ENCODE data around the gene KCNE1. TPM values are rescaled to one million over a fixed set of nuclear protein-coding genes. Genes with fewer than 3 reads are reported as not detected.

KCNE1 gene
- total RNA-seq (2016; rRNA removed; fragmentation: Illumina TruSeq; extraction: Trizol) = 0.35 TPM in 1 of 2 replicates, not detected in the other
- not detected in 2 replicates for total RNA-seq (2016; cell fraction: cytosol; rRNA removed; fragmentation: Illumina TruSeq; extraction: Trizol; ENCODE audit: low read depth)
- 0.22 TPM in 1 of 2 replicates, not detected in the other for total RNA-seq (2016; cell fraction: insoluble cytoplasmic fraction; rRNA removed; fragmentation: Illumina TruSeq; extraction: Trizol)
- total RNA-seq (2016; cell fraction: membrane; rRNA removed; fragmentation: Illumina TruSeq; extraction: Trizol) = not detected in 2 replicates
- 0.50 and 0.84 TPM in 2 replicates for total RNA-seq (2016; cell fraction: nucleus; rRNA removed; fragmentation: Illumina TruSeq; extraction: Trizol)
- not detected in 2 replicates for polyA plus RNA-seq (2011; rRNA removed)
- not detected in 2 replicates for polyA plus RNA-seq (2011; cell fraction: cytosol; rRNA removed)
- polyA plus RNA-seq (2011; cell fraction: nucleus; rRNA removed) = 0.16 and 0.17 TPM in 2 replicates
- not detected in 2 replicates for polyA plus RNA-seq (2012)
- not detected in 2 replicates for polyA plus RNA-seq (2016; cell fraction: cytosol; fragmentation: Illumina TruSeq; extraction: Trizol; ENCODE audit: low read depth)
- not detected in 2 replicates for polyA plus RNA-seq (2016; cell fraction: insoluble cytoplasmic fraction; fragmentation: Illumina TruSeq; extraction: Trizol; ENCODE audit: low read depth)
- not detected in 2 replicates for polyA plus RNA-seq (2016; cell fraction: membrane; fragmentation: Illumina TruSeq; extraction: Trizol; ENCODE audit: low read depth)
- polyA plus RNA-seq (2016; cell fraction: nucleus; fragmentation: Illumina TruSeq; extraction: Trizol; ENCODE audit: insufficient read depth, low read depth) = not detected in 2 replicates
- not detected in 2 replicates for polyA minus RNA-seq (2011; rRNA and poly(A)+ RNA removed; ENCODE audit: low replicate concordance)
- not detected in 2 replicates for polyA minus RNA-seq (2011; cell fraction: cytosol; rRNA and poly(A)+ RNA removed)
- 1.1 and 1.4 TPM in 2 replicates for polyA minus RNA-seq (2011; cell fraction: nucleus; rRNA and poly(A)+ RNA removed)
- percentile 23 among the genes with signal in this experiment for Bru-seq, nascent RNA
- BruChase-seq, experiment 1, labeled RNA remaining after a 6-hour chase = percentile 24 among the genes with signal in this experiment
- BruChase-seq, experiment 2, labeled RNA remaining after a 2-hour chase = percentile 20 among the genes with signal in this experiment
- long read RNA-seq, experiment 1 = 0 reads
- long read RNA-seq, experiment 2 = 0 reads

DNA sequence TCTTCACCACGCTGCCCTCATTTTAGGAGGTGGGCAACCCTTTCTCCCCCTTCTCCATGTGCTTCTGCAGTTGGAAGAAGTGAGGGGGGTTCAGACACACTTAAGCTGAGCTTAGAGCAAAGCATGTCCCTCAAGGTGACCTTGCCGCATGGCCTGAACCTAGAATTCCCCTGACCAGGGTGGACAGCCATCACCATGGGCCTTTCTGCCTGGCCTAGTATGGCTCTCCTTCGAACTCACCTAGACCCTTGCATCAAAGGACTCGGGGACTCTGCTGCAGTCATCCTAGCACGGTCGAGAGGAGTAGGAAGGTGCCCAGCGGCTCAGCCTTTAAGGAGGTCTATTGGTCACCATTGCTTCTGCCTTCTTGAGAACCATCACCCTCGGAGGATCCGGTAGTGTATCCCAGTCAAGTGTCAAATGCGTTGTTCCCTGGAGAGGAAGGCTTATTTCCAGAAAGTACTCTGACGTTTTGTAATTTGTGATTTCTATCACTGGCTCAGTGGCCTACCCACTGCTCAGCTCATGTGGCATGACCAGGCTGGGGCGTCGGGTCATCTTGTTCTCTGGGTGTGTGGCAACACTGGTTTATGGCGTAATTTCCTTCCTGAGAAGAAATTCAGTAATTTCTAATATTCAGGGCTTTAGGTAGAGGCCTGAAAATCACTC, at the start of gene KCNE1:
Gene KCNE1, minus strand, starts transcription at position 424 of the 669 bp plus-strand sequence. CDS start 62,576 bp downstream, outside the sequence.
- H3K27ac ChIP-seq (ENCODE audit: extremely low read length, insufficient read depth, low read length) = no peak within 1 kb of the TSS
- no peak within 1 kb of the TSS for H3K4me3 ChIP-seq (replicated peaks in 1 of 3; ENCODE audit: insufficient read depth in 1 of 3, low read depth in 2 of 3, low read length in 3 of 3)
- DNase-seq (ENCODE audit: low spot score) = no peak
- ATAC-seq = no peak
- no peaks in the 10 kb centered on the region for H3K9me3 ChIP-seq (ENCODE audit: low read length)
- BruUV-seq (replicated peaks) = no TSS peak
- H4K20me1 ChIP-seq (ENCODE audit: insufficient read depth, low read length) = no peaks in the 10 kb centered on the region
- ChIA-PET POLR2A (interaction anchor here (1.9 kb wide), 1 partner anchor 33 kb away, joined by 12 read pairs; no protein-coding TSS in a partner anchor), CTCF (ENCODE audit: low intra/inter-chr PET ratio, low total read pairs) (interaction anchor here (0.9 to 3.5 kb wide), 5 partner anchors 31 to 150 kb away, joined by 3 to 50 read pairs (median 3); no protein-coding TSS in a partner anchor)
- peaks cover 6% of the 10 kb centered on the region; the same call in 1 of the 2 replicates for H3K4me1 ChIP-seq (ENCODE audit: insufficient read depth, low read length)
- H3K9ac ChIP-seq (ENCODE audit: insufficient read depth, low read depth, low read length) = no peak within 1 kb of the TSS
- intact Hi-C loops (cut with micrococcal nuclease; ENCODE audit: unreplicated experiment) = no loop called here
- H3K79me2 ChIP-seq (ENCODE audit: insufficient read depth, low read length) = no peaks in the 10 kb centered on the region
- no peak within 1 kb of the TSS for H3K4me2 ChIP-seq (ENCODE audit: low read depth, low read length)
- no peak for FAIRE-seq
- no peak for TF ChIP-seq ZNF761 (CRISPR knock-in tag; conservative IDR thresholded peaks at IDR 0.05)
- no peak for TF ChIP-seq NFKBIZ (CRISPR knock-in tag; IDR thresholded peaks at IDR 0.05)
- no peak for TF ChIP-seq HOXD1 (CRISPR knock-in tag; IDR thresholded peaks at IDR 0.05)
- no peak for TF ChIP-seq BRD4 (CRISPR knock-in tag; IDR thresholded peaks at IDR 0.05)
- no peak for TF ChIP-seq EEA1 (CRISPR knock-in tag; IDR thresholded peaks at IDR 0.05; ENCODE audit: borderline replicate concordance)
- TF ChIP-seq, protein P1, sequence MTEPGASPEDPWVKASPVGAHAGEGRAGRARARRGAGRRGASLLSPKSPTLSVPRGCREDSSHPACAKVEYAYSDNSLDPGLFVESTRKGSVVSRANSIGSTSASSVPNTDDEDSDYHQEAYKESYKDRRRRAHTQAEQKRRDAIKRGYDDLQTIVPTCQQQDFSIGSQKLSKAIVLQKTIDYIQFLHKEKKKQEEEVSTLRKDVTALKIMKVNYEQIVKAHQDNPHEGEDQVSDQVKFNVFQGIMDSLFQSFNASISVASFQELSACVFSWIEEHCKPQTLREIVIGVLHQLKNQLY (CRISPR knock-in tag; IDR thresholded peaks at IDR 0.05) = no peak
- TF ChIP-seq MIER3 (CRISPR knock-in tag; IDR thresholded peaks at IDR 0.05; ENCODE audit: borderline replicate concordance) = no peak
- no peak for TF ChIP-seq NAIF1 (CRISPR knock-in tag; IDR thresholded peaks at IDR 0.05; ENCODE audit: borderline replicate concordance)
- no peak for TF ChIP-seq MAFK (conservative IDR thresholded peaks at IDR 0.05 in 1 of 2, IDR thresholded peaks at IDR 0.05 in 1 of 2; ENCODE audit: low read length in 2 of 2)
- no peak for TF ChIP-seq ZNF644 (CRISPR knock-in tag; IDR thresholded peaks at IDR 0.05; ENCODE audit: low read depth)
- no peak for TF ChIP-seq WIZ (CRISPR knock-in tag; IDR thresholded peaks at IDR 0.05)
- TF ChIP-seq ZNF562 (CRISPR knock-in tag; IDR thresholded peaks at IDR 0.05; ENCODE audit: borderline replicate concordance) = no peak
- TF ChIP-seq, protein P2, sequence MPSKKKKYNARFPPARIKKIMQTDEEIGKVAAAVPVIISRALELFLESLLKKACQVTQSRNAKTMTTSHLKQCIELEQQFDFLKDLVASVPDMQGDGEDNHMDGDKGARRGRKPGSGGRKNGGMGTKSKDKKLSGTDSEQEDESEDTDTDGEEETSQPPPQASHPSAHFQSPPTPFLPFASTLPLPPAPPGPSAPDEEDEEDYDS (CRISPR knock-in tag; IDR thresholded peaks at IDR 0.05) = no peak
- TF ChIP-seq, protein P3, sequence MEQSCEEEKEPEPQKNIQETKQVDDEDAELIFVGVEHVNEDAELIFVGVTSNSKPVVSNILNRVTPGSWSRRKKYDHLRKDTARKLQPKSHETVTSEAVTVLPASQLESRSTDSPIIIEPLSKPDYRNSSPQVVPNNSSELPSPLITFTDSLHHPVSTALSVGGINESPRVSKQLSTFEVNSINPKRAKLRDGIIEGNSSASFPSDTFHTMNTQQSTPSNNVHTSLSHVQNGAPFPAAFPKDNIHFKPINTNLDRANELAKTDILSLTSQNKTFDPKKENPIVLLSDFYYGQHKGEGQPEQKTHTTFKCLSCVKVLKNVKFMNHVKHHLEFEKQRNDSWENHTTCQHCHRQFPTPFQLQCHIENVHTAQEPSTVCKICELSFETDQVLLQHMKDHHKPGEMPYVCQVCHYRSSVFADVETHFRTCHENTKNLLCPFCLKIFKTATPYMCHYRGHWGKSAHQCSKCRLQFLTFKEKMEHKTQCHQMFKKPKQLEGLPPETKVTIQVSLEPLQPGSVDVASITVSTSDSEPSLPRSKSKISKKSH (CRISPR knock-in tag; IDR thresholded peaks at IDR 0.05; ENCODE audit: borderline replicate concordance) = no peak
- H3K36me3 ChIP-seq (replicated peaks in 1 of 2; ENCODE audit: control insufficient read depth in 1 of 2, insufficient read depth in 2 of 2, low read length in 2 of 2) = peaks cover 0 to 9% of the 10 kb centered on the region in 2 experiments; a peak in 2 of 5 replicates
- 0 out of 5 replicates have a peak, but pooled peaks cover 0 to under 1% of the 10 kb centered on the region in 2 experiments for H3K27me3 ChIP-seq (ENCODE audit: control insufficient read depth in 1 of 2, insufficient read depth in 2 of 2, low read length in 2 of 2)
- no peak within 1 kb of the TSS for H2AFZ ChIP-seq (ENCODE audit: low read length)
- in situ Hi-C loops (cut with HindIII; ENCODE audit: extremely low pct_ligation_motif_present, low pct_unique_long_range_greater_than_20kb) = no loop called here
- WGBS (ENCODE audit: low lambda C conversion rate) = 89% methylated on average over 10 of the region's 14 CpGs
